ENCODE measurements around the gene AEBP1.

AEBP1 gene

DNA sequence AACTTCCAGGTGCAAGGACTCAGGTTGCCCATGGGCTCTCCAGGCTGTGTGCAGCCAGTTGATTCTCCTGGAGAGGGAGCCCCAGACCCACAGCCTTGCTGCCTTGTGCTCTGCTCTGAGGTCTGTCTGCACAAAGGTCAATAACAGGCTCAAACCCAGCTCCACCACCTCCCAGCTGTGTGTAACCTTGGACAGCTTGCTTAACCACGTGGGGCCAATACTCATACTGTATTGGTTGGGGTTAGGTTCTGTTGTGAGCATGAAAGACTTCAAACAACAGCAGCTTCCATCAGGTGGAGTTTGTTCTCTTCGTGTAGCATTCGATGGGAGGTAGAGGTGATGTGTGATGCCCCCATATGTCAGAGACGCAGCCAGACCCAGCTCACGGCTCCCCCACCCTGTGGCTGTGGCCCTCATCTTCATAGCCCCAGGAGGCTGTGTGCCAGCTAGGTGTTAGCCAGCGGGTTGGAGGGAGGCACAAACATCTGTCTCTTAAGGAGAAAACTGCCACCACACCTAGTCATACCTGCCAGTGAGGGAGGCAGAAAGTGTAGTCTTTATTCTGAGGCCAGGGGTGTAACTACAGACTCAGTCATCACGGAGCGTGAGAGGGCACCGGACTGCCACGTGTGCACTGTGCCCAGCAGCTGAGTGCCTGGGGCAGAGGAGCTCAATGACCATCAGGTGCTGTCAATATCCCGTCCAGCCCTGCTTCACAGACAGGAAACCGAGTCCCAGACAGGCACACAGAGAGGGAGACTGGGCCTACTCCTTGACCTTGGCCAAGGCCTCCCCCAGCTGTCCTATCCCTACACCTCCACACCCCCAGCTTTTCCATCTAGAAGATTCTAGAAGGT, 27.3 kb downstream of the AEBP1 start:
- H3K4me3 ChIP-seq (ENCODE audit: low read depth, low read length): no peak overlapping the region
- peak; percentile 31 for DNase-seq (ENCODE audit: low read depth)
- TF ChIP-seq, protein P1, sequence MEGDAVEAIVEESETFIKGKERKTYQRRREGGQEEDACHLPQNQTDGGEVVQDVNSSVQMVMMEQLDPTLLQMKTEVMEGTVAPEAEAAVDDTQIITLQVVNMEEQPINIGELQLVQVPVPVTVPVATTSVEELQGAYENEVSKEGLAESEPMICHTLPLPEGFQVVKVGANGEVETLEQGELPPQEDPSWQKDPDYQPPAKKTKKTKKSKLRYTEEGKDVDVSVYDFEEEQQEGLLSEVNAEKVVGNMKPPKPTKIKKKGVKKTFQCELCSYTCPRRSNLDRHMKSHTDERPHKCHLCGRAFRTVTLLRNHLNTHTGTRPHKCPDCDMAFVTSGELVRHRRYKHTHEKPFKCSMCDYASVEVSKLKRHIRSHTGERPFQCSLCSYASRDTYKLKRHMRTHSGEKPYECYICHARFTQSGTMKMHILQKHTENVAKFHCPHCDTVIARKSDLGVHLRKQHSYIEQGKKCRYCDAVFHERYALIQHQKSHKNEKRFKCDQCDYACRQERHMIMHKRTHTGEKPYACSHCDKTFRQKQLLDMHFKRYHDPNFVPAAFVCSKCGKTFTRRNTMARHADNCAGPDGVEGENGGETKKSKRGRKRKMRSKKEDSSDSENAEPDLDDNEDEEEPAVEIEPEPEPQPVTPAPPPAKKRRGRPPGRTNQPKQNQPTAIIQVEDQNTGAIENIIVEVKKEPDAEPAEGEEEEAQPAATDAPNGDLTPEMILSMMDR (IDR thresholded peaks at IDR 0.05; ENCODE audit: control insufficient read depth, extremely low read depth, insufficient read depth): peak; percentile 29; the same call in 1 of the 2 replicates

DNA sequence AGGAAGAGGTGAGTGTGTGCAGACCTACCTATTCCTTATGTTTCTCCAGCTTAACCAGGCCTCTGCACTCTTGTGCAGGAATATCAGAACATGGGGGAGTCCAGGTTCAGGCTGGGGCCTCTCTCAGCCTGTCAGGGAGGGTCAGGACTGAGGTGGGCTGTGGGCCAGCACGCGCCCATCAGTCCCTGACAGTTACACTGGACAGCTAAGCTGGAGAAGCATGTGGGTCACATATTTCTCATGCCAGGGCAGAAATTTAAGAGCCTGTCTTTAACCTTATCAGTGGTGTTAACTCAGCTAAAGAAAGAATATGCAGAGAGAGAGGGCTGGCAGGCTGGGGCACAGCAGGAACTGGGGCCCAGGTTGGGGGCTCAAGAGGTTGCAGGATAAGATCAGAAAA, 27.9 kb downstream of the AEBP1 start:
- TF ChIP-seq, protein P1 (IDR thresholded peaks at IDR 0.05; ENCODE audit: control insufficient read depth, extremely low read depth, insufficient read depth): no peak
- H3K4me3 ChIP-seq (ENCODE audit: low read depth, low read length): no peak overlapping the region
- DNase-seq (ENCODE audit: low read depth): no peak

DNA sequence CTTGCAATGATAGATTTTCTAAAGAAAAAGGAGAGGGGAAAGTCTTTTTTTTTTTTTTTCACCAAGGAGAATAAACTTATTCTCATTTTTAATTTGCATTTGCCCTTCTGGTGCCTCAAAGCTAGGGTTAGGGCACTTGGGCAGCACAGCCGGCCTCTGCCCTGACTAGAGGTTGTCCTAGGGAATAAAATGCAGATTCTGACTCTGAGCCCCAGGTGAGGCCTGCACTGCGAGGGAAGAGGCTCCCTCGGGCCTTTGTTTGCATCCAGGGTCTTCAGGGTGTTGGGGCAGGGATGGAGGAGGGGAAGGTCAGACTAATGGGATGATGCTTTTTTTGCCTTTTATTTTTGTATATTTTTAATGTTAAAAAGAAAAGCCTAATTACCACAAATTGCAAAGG, 29.1 kb downstream of the AEBP1 start:
- DNase-seq (ENCODE audit: low read depth): no peak
- TF ChIP-seq, protein P1 (IDR thresholded peaks at IDR 0.05; ENCODE audit: control insufficient read depth, extremely low read depth, insufficient read depth): no peak
- H3K4me3 ChIP-seq (ENCODE audit: low read depth, low read length): no peak overlapping the region

DNA sequence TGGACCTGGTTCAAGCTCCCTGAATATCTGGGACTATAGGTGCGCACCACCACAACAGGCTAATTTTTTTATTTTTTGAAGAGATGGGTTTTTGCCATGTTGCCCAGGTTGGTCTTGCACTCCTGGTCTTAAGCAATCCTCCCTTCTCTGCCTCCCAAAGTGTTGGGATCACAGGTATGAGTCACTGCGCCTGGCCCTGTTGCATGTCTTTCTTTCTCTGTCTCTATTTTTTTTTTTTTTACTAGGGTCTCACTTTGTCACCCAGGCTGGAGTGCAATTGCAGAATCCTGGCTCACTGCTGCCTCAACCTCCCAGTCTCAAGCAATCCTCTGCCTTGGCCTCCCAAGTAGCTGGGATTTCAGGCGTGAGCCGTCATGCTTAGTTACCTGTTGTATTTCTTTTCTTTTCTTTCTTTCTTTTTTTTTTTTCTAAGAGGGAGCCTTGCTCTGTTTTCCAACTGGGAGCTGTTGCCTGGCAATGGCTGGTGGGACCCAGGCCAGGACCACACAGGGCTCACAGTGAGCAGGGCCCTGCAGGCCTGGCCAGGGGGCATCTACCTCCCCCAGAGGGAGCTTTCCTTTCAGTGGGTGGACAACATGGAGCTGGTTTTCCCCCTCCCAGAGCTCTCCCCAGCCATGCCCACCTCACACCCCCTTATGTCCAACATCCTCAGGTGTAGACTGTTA, 30.9 kb downstream of the AEBP1 start:
- H3K4me3 ChIP-seq (ENCODE audit: low read depth, low read length): no peak overlapping the region
- no peak for DNase-seq (ENCODE audit: low read depth)
- TF ChIP-seq, protein P1 (IDR thresholded peaks at IDR 0.05; ENCODE audit: control insufficient read depth, extremely low read depth, insufficient read depth): no peak

DNA sequence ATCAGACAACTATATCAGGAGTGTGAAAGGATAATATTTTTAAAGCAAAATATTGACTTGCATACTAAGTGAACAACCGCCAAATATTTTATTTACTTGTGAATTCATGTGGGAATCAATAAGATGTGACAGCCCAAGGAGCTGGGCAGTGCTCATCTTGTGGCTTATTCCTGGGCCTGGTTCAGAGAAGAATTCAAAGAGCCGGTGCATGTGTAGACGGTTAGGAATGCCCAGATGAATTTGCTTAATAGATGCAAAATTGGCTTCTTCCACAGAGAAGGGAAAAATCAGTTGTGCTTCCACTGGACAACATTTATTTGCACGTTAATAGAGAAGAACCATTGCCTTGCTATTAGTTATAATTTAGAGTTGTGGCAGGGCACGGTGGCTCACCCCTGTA, 32.6 kb downstream of the AEBP1 start:
- DNase-seq (ENCODE audit: low read depth): no peak
- H3K4me3 ChIP-seq (ENCODE audit: low read depth, low read length): no peak overlapping the region
- TF ChIP-seq, protein P1 (IDR thresholded peaks at IDR 0.05; ENCODE audit: control insufficient read depth, extremely low read depth, insufficient read depth): no peak

DNA sequence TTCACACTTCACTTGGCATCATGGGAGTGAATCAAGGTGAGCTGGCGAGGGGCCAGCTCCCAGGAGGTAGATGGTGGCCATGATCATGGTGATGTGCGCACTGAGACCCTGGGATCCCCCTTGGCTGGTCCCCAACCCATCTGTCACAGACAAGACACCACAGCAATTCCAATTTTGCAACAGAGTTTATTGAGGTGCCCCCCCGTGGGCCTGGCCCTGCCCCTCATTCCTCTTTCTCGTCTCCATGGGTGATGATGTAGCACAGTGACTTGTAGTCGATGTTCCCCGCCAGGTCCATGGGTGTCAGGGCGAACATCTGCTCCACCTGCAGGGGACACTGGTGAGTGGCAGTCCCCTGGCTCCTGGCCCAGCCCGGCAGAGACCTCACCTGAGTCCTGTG, 34.6 kb downstream of the AEBP1 start:
- TF ChIP-seq, protein P1 (IDR thresholded peaks at IDR 0.05; ENCODE audit: control insufficient read depth, extremely low read depth, insufficient read depth): no peak
- no peak for DNase-seq (ENCODE audit: low read depth)
- no peak overlapping the region for H3K4me3 ChIP-seq (ENCODE audit: low read depth, low read length)

Measured in LNCaP clone FGC (cell line).